Pancreas (tissue), 10 donors: ENCODE measurements around the gene CELF2. TPM values are rescaled to one million over a fixed set of nuclear protein-coding genes. Genes with fewer than 3 reads are reported as not detected.
A peak's percentile ranks its signal among the peaks of the same experiment; 100 is the strongest.

Experiments used
- ATAC-seq, 4 donors: fragments of 200-7000 bp; cut with Tn5 transposase; one replicate each; pipeline versions ENCODE4 v1.8.0 to v1.9.1; 2020; ENCODE audit warnings: mild to moderate bottlenecking in 4 of 4, moderate library complexity in 4 of 4
- DNase-seq, 6 donors: peaks; one replicate each; pipeline ENCODE4 v3.0.0-alpha.2; 2020
- FAIRE-seq: peaks from 2 replicates; lab custom pipeline; 2012; peaks lifted over from hg19 to GRCh38; lab: Jason Lieb, UNC
- H3K27ac ChIP-seq, 4 donors: fragments of 200-600 bp; sonication (generic); 1 replicate in 3 of 4; 2 replicates in 1 of 4; pipeline versions ENCODE4 v1.5.0 to v1.8.0; 2020
- H3K27me3 ChIP-seq, 4 donors: fragments of 200-600 bp; one replicate each; pipeline ENCODE4 v1.8.0; 2021
- H3K36me3 ChIP-seq, 3 donors: fragments of 200-600 bp; sonication (generic) in 1 of 3; one replicate each; pipeline versions ENCODE4 v1.5.0 to v1.8.0; 2020 to 2021
- H3K4me1 ChIP-seq, 3 donors: fragments of 200-600 bp; one replicate each; pipeline ENCODE4 v1.8.0; 2021
- H3K4me3 ChIP-seq, 4 donors: fragments of 200-600 bp; sonication (generic) in 2 of 4; one replicate each; pipeline versions ENCODE4 v1.5.0 to v1.8.0; 2020 to 2021
- H3K9me3 ChIP-seq, 4 donors: fragments of 200-600 bp; one replicate each; pipeline ENCODE4 v1.8.0; 2021
- CTCF ChIP-seq, 4 donors: fragments of 200-600 bp; sonication (generic) in 3 of 4; IDR thresholded peaks; one replicate each; pipeline versions ENCODE4 v1.5.0 to v1.8.0; 2021; ENCODE audit warnings: antibody characterized with exemption in 4 of 4
- WGBS, 2 donors: extraction: QIAGEN DNeasy Blood & Tissue Kit; methylation state at CpG; one replicate each; pipeline ENCODE4 v1.1.7; 2013; 5-methylcytosine and 5-hydroxymethylcytosine counted together
- intact Hi-C, 3 donors: fragments of 100-400 bp; cut with DNase I; formaldehyde crosslinking; loops; one replicate each; pipeline versions ENCODE4 v1.11.1 to v1.14.2; 2022
- polyA plus RNA-seq, 2 donors: library from polyadenylated mRNA; stranded (reverse); fragments of 200-250 nt; gene quantifications; one replicate each; pipeline ENCODE4 v1.2.3, GENCODE V29; 2013
- total RNA-seq, 6 donors: library from RNA; stranded (reverse); fragmentation: NEBNext Ultra II Directional in 4 of 6; extraction: Animal tissue kit (Norgen Biotek cat#: 25700) in 4 of 6; gene quantifications; one replicate each; pipeline versions ENCODE4 v1.2.1 to v1.2.4, GENCODE V29; 2021 to 2023
- donor health status: healthy with polysubstance abuse.
- donor health status: DM: no; HTN: no; CAD: no; lungs with moderate emphysema.
- donor health status: DM: no; HTN: no; CAD: no.
- donor health status: control.
- donor health status: control.
- donor health status: Bipolar disorder and iron deficiency.
- donor health status: DM: yes; HTN: yes; CAD: no.
- donor health status: DM: no; HTN: no; CAD: no.
- donor health status: DM: no; HTN: no; CAD: no.
- donor health status: DM: yes; HTN: yes; CAD: no.

The CELF2 gene
- total and polyA plus RNA-seq, 8 donors: 1.2 to 11.7 (median 2.2) TPM

DNA sequence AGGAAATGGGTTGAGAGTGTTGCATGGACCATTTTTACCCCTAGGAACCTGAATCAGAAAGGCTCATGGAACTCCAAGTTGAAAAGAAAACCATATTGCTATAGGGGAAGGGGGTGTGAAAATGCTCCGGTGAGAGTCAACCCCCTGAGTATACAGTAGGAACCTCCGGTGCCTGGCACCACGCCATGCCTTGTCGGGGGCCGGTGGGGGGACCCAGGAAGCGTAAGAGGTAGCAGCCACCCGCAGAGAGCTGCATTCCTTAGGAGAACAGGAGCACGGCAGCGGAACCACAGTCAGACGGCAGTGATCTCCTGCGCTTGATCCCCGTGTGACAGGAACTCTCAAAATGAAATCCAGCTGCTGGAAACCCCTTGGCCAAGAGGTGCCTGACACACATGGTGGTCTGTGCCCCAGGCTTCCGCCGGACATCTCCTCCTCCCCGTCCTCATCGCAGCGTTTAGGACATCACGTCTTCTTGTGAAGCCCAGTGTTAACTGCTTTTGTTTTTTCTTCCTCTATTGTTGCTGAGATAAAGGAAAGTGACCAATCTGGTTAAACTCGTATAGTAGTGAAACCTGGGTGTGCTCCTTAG is 186.8 kb downstream of the CELF2 start:
- DNase-seq (peak in 3 of 6 donors; percentile 38 to 71 (median 62)), FAIRE-seq (no peak), ATAC-seq (peak in 2 of 4 donors; percentile 46 to 48)
- Histone ChIP-seq H3K36me3 (no peaks in the 10 kb centered on the region), H3K27ac (no peak overlapping the region), H3K9me3 (no peaks in the 10 kb centered on the region), H3K27me3 (no peaks in the 10 kb centered on the region), H3K4me1 (no peaks in the 10 kb centered on the region), H3K4me3 (peak overlapping the region in 2 of 4 donors; percentile 3 to 12)
- 15 to 25% methylated on average over 19 of the region's 19 CpGs for WGBS, 2 donors
- no peak for TF ChIP-seq CTCF (IDR thresholded peaks at IDR 0.05)
- intact Hi-C loops: no loop called here

- WGBS, 2 donors: 88% methylated on average over 13 of the region's 13 CpGs
- no peak for ATAC-seq
- FAIRE-seq: no peak
Measured at GRCh38 chr10:11205030-11205772, 187.5 kb downstream of the CELF2 start.

GRCh38 chr10:11206676-11207559 is 189.2 kb downstream of the CELF2 start:
- Histone ChIP-seq H3K4me3 (no peak overlapping the region), H3K36me3 (no peaks in the 10 kb centered on the region), H3K4me1 (peaks cover 0 to 9% (median 0%) of the 10 kb centered on the region in 3 donors), H3K27ac (no peak overlapping the region), H3K27me3 (no peaks in the 10 kb centered on the region), H3K9me3 (no peaks in the 10 kb centered on the region)
- intact Hi-C loops: no loop called here
- no peak for FAIRE-seq
- no peak for DNase-seq
- no peak for TF ChIP-seq CTCF (IDR thresholded peaks at IDR 0.05)
- ATAC-seq: no peak
- WGBS, 2 donors: 72 to 77% methylated on average over 14 of the region's 14 CpGs

More at GRCh38 chr10:11205030-11205772, 187.5 kb downstream of the CELF2 start:
- Histone ChIP-seq H3K27ac (no peak overlapping the region), H3K27me3 (no peaks in the 10 kb centered on the region), H3K9me3 (no peaks in the 10 kb centered on the region), H3K4me3 (no peak overlapping the region), H3K4me1 (peaks cover 0 to 6% (median 0%) of the 10 kb centered on the region in 3 donors), H3K36me3 (no peaks in the 10 kb centered on the region)
- no peak for DNase-seq
- no peak for TF ChIP-seq CTCF (IDR thresholded peaks at IDR 0.05)
- intact Hi-C loops: no loop called here

DNA sequence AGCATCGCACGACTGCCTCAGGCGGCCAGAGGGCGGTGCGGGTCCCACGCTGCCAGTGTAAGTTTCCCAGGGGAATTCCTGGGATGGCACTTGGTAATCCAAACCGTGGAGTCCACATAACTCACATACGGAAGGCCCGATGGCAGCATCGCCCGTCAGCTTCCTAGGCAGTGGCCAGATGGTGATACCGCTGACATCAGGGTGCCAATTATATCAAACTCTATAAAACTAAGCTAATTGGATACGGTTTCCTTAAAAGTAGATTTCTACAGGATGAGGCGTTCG is 189.8 kb downstream of the CELF2 start:
- FAIRE-seq (no peak), ATAC-seq (no peak), DNase-seq (no peak)
- Histone ChIP-seq H3K4me3 (no peak overlapping the region), H3K36me3 (no peaks in the 10 kb centered on the region), H3K4me1 (peaks cover 0 to 9% (median 0%) of the 10 kb centered on the region in 3 donors), H3K27ac (no peak overlapping the region), H3K9me3 (no peaks in the 10 kb centered on the region), H3K27me3 (no peaks in the 10 kb centered on the region)
- TF ChIP-seq CTCF (IDR thresholded peaks at IDR 0.05): no peak
- WGBS, 2 donors: 93 to 95% methylated on average over 15 of the region's 15 CpGs
- intact Hi-C loops: no loop called here
